HG03159 (cell line): ENCODE data around the gene L1CAM.
"Not testable (repeated sequence)": the region's sequence is repeated elsewhere in the genome, so short reads cannot be mapped to it uniquely, and the experiment has no call there.

ENCODE experiments used
- ATAC-seq: cut with Tn5 transposase; IDR thresholded peaks from one replicate; pipeline ENCODE4 v1.9.1; 2021; ENCODE audit warnings: mild to moderate bottlenecking, moderate library complexity; ENCODE audit not compliant: unreplicated experiment

L1CAM gene

DNA sequence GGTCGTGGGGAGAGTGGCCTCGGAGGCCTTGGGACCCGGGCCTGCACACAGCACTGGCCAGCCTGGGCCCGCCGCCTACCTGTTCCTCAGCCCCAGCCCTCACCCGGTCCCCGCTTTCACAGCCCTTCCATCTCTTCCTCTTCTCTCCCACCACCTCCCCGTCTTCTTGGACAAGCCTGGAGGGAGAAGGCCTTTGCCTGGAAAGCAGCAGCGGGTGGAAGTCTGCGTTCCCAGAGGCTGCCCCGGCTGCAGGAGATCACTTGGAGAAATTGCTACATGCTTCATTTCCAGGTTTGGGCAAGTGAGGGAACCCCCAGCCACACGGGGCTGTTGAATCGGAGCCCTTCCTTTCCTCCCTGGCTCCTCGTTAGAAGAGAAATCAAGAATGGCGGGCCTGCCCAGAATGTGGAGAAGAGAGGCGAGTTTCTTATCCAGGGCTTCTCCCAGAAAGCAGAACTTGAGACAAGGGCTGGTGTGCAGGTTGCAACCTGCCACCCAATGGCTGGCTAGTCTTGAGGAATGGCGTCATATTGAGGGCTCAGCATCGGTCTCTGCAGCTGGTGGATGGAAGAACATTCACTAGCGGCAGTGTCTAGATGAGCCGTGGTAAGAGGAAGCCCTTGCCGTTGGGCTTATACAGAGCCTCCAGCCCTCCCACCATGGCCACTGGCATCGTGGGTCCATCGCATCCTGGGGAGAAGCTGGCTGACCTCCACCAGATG is 54.4 kb downstream of the L1CAM start:
- no peak for ATAC-seq

DNA sequence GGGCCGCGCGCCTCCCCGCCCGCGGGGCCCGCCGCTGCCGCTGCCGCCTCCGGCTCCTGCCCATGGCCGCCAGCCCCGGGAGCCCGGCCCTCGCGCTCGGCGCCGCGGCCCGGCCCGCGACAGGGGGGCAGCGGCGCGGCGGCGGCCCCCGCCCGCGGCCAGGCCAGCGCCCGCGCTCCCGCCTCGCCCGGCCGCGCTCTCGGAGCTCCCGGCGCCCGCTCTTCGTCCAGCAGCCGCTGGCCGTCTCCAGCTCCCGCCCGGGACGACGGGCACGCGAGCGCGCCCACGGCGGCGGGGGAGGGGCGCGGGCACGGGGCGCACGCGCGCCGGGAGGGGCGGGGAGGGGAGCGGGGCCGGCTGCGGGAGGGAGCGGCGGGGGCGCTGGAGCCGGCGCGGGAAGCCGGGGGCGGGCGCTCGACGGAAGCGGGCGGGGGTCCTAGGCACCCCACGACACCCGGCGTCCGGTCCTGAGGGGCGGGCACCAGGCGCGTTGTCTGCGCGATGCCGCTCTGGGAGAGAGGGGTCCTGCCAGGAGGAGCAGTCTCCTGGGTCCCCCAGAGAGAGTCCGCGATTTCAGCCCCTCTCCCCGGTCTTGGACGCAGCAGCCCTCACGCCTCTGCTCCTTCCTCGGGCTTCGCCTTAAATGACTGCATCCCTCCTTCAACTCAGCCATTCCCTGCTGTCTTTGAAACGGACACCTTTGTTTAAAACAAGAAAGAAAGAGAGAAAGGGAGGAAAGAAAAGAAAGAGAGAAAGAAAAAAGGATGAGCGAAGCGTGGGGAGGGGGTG is 55.1 kb downstream of the L1CAM start:
- ATAC-seq: no peak

DNA sequence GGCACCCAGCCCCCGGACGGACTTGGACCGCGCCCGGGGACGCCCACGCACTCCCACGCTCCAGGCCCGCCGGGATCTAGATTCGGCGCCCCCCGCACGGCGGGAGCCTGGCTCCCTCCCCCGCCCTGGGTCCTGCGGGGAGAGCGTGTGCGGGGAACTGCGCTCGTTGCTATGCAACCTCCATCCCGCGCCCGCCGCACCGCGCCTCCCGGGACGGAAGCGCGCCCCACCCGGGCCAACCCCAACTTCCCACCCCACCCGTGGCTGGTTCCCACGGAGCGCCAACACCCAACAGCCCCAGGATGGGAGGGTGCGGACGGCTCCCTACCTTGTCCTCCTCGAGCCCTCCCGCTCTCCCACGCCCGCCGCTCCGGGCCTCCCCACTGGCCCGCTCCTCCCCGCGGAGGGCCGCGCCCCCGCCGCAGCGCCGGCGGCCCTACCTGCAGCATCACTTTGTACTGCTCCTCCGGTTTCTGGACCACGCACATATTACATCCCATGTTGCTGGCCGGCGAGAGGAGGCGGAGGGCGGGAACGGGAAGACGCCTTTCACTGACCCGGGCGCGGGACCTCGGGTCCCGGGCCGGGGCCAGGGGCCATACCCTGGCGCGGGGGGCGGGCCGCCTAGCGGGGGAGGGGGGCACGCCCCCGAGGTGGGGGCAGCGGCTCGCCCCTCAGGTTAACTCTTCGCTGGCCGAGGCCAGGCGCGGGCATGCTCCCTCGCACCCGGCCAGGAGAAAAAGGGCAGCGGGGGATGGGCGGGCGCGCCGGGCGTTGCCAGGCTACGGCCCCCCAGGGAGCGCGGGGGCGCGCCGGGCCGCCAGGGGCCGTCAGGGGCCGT is 56.0 kb downstream of the L1CAM start, which contains the start of gene PDZD4:
Gene PDZD4 (minus strand): TSS at position 746 of the 841 bp plus-strand sequence. CDS start 246 bp downstream, at position 500.
- no peak for ATAC-seq

DNA sequence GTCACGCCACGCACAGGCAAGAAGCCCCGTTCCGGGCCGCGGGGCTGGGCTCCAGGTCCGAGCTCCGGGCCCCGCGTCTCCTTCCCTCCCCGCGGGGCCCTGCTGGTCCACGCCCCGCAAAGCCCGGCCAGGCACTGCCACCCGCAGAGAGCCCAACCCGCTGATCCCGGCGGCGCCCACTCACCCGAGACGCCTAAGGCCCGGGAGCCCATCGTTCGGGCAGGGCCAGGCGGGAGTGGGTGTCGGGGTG is 56.5 kb downstream of the L1CAM start:
- no peak for ATAC-seq

DNA sequence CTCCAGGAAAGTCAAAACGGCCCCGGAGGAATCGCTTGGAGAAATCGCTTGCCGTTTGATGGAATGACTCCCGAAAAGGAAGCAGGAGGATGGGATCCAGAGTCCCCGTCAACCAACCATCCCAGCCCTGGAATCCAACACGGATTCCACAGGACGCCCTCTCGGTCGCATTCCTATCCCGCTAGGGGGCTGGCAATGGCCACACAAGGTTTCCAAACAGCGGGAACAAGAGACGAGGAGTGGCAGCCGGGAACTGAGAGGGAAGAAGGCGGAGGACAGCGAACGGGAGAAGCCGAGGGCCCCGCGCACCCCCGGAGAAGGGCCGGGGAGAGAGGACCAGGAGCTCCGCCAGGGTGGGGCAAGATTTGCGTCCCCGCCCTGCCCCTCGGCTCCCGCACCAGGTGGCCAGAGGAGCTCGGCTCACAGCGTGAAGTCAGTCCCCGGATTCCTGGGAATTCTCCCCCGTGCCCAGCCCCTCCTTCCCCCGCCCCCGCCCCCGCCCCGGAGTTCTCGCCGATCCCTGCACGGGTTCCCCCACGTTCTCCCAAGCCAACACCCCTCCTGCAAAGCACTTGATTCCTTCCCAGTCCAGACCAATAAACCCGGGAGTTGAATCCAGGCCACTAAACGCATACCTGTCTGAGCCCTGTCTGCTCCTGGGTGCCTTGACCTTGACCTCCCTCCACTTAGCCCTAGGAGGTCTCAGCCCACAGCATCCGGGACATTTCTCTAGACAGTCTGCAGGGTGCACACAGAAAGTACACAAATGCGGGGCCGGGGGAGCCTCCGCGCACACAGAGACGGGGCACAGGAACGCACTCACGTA is 57.0 kb downstream of the L1CAM start:
- ATAC-seq: no peak

DNA sequence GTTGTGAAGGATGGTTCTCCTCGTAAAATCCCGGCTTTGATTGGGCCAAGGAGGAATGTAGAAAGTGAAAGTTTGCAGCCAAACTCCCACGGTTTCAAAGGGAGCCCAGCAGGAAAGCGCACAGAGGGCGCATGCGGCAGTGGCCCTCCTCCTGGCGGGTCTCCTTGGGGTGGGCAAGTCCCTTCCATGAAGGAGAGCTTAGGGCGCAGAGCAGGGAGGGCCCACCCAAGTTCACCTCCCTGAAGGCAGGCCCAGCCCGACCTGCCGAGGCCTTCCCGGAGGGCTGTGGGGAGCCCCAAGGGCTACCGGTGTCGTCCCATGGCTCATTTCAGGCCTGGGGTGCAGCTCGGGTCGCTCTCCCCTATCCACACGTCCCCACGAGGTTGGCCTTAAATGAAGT is 57.7 kb downstream of the L1CAM start:
- ATAC-seq: no peak

DNA sequence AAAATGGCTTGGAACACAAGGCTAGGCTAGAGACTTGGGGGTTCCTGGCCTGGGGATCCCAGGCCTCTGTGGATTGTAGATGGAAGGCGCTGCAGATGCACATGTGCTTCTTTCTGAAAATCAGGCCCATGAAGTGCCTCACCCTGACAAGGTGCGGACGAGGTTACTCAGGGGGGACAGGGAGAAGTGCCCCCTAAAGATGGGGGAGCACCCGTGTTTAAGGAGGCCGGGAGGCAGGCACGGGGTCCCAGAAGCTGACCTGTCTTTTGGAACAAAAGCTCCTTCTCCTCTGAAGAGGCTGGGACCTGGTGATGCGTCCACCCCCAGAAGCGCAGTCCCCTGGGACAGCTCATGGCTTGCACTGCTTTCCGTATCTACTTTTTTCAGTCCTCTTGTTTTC is 58.1 kb downstream of the L1CAM start:
- no peak for ATAC-seq

DNA sequence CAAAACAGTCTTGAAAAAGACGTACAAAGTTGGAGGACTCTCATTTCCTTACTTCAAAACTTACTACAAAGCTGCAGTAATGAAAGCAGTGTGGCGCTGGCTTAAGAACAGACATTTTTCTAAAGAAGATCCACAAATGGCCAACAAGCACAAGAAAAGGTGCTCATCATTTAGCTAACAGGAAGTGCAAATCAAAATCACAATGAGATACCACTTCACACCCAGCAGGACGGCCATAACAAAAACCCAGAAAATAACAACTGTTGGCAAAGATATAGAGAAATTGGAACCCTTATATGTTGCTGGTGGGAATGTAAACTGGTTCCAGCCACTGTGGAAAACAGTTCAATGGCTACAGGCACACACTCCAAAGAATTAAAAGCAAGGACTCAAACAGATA is 59.0 kb downstream of the L1CAM start:
- no peak for ATAC-seq

DNA sequence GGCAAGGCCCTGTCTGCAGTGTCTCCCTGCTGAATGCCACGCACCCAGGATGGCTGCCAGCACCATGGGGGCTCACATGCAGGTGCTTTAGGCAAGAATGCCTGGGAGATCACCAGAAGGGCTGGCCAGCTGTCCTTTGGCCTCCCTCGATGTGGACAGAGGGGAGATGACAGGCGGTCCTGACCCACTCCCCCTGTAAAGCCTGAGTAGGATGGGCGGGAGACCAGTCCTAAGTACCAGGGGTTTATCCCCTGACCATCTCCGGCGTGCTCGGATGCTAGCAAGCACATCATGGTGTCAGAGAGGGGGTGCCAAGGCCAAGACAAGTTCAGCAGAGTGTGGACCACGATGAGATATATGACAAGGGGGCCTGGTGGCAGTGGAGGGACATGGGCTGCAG is 60.9 kb downstream of the L1CAM start:
- no peak for ATAC-seq

DNA sequence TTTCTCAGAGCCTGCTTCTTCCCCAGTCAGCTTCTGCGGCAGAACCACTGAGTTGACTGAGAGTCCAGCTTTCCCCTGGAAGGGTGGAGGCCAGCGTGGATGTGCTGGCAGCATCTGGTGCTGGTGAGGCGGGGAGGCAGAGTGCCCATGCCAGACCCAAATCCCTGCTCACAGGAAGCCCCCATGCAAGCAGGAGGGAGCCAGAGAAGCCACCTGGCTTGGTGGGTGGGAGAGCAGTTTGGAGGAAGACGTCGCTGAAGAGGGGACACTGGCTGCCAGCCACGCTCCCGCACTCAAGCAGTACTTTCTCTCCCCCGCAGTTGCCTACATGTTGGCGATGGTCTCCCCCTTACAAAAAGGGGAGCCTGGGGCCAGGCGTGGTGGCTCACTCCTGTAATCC is 61.6 kb downstream of the L1CAM start:
- no peak for ATAC-seq

DNA sequence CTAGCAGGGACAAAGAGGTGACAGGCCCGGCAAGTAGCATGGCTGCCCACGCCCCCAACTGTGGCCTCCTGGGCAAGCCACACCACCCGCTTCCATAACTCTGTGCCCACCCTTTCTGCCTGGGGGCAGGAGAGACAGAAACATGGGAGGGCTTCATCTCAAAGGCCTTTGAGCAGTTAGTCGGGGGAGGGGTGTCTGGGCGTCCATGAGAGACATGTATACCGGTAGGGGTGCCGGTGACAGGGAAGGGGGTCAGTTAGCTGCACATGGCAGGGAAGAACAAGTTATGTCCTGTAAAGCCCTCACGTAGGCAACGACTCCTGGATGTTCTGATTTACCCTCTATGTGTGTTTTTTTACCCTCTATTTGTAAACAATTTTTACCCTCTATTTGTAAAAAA is 64.9 kb downstream of the L1CAM start:
- ATAC-seq: no peak

DNA sequence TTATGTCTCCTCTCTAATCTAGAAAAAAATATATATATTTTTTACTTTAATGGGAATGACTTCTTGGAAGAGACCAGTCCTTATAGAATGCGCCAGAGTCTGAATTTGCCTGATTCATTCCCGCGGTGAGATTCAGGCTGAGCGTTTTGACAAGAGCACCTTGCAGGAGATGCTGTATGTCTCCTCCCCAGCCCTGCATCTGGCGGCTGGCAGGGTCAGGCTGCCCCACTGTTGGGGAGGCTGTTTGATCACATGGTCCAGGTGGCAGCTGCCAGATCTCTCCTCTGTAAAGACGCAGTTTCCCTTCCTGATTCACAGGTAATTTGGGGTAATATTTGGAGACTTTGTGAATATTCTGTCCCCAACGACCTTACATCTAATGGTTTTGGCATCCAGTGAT is 65.4 kb downstream of the L1CAM start:
- ATAC-seq: no peak

DNA sequence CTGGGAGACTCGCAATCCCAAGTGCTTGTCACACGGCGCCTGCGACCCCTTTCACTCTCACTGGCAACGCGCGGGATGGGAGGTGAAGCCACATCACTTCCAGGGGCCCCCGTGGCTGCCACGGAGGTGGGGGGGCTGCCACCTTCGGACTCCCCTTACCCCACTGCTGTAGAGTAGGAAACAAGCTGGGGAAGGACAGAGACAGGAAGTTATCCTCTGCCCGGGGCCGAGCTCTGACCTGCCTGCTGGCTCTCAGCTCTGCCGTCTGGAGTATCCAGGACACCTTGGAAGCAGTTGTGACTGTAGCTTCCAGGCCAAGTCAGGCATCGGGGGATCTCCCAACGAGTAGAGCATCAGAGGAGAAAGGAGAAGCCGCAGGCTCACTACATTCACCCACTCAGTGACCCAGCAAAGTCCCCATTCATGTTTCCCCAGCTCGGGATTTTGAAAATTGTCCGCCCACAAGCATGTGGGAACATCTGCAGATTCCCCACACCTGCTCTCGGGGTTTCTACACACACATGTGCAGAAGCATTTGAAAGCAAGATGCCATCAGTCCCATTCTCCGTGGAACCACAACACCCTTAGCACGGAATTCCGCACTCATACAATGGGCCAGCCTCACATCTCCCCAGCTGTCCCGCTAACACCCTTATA is 66.5 kb downstream of the L1CAM start:
- no peak for ATAC-seq

DNA sequence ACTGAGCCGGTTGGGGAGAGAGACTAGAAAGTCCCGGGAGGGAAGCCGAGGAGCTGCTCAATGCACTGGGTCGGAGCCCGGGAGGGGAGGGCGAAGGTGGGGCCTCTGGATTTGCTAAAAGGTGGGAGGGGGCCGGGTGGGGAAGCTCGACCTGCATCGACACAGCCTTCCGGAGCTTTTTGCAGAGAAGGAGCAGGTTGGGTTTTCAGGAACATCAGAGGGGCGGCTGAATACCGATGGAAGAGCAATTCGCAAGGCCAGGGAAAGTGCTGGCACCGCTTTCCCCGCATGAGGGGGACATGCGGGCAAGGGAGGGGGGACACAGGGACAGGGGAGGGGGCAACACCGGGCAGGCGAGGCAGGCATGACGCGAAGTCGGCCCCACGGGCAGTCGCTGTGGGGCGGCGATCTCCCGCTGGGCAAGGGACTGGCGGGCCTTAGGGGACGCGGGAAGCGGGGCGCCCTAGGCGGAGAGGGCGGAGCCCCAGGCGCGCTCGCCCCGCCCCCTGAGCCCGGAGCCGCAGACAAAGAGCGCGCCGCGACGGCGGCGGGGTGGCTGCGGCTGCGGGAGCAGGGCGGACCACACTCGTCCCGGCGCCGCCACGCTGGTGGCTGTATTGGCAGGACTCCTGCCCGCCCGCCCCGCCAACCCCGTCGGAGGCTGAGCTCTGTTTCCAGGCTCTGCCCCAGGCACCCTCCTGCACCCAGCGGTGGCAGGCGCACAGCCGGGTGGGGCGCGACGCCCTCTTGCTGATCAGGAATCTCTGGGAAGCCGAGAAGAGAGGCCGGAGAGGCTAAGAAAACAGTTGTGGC is 67.2 kb downstream of the L1CAM start:
- no peak for ATAC-seq

DNA sequence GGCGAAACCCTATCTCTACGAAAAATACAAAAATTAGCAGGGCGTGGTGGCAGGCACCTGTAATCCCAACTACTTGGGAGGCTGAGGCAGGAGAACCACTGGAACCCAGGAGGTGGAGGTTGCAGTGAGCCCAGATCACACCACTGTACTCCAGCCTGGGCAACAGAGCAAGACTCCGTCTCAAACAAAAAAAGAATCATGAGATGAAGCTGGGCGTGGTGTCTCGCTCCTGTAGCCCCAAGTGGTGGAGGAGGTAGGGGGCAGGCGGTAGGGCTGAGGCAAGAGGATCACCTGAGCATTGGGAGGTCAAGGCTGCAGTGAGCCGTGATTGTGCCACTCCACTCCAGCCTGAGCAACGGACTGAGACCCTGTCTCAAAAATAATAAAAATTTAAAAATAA is 67.9 kb downstream of the L1CAM start:
- not testable (repeated sequence) for ATAC-seq

DNA sequence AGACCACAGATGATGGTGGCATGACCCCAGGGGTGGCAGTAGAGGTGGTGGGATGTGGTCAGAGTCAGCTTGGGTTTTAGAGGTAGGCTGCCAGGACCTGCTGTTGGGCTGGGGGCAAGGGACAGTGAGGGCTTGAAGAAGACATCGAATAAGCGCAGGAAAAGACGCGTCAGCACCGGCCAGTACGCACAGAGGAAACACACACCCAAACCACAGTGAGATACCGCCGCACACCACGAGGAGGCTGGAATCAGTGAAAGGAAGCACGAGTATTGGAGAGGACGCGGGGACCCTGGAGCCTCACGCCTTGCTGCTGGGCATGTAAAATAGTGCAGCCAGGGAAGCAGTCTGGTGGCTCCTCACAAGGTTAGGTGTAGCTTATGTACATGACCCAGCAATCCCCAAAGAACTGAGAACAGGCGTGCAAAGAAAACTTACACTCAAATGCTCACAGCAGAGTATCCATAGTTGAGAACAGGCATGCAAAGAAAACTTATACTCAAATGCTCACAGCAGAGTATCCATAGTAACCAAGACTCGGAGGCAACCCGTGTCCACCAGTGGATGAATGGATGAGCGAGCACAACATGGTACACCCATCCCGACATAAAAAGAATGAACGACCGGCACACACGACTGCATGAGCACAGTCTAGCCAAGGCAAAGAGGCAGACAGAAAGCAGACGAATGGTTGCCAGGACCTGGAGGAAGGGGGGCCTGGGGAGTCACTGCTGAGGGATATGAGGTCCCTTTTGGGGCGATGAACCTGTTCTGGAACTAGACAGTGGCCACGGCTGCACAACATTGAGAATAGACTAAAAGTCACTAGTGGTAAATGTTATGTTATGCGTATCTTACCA is 68.9 kb downstream of the L1CAM start:
- ATAC-seq: no peak

DNA sequence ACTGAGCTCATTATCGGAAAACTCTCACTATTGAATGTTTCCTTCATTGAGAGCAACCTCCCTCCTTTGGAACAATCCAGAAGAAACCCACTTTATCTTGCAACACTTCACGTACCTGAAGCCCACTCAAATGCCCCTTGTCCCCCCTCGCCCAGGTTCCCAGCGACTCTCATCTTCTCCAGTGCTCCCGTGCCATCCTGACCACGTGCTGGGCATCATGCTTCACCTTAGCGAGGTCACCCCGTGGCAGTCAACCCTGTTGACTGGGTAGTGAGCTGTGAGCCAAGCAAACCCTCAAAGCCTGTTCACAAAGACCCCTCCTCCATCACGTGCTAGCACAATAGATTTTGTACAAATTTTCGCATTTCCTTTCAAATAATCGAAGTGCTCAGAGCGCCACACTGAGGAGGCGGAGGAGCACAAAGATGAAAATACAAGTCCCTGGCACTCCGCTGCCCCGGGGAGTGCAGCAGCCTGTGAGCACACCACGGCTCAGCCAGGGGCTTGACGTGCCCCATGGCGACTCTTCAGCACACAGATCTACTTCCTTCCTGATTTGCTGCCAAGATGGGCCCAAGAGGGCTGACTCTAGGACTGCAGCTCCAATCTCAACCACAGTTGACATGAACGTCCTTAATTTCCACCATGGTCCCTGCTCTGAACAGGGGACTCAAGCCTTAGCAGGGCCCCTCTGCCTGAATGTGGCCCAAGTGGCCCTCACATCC is 71.2 kb downstream of the L1CAM start:
- no peak for ATAC-seq

DNA sequence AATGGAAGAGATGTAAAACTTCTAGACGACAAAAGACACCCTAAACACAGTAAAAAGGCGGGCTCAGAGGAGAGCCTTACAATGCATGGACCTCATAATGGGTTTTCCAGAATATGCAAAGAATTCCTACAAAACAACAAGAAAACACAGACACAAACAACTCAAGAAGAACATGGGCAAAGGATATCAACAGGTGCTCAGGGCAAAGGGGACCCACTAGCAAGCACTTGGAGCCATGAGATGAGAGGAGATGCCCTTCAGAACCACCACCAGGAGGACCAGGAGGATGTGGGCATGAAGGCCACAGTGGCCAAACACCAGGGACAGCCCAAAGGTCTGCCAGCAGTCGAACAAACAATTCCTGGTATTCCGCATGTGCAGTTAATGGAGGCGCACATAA is 72.8 kb downstream of the L1CAM start:
- no peak for ATAC-seq
